Jurkat, Clone E6-1 (cell line): ENCODE data around the gene PCAT7. TPM values are rescaled to one million over a fixed set of nuclear protein-coding genes. Genes with fewer than 3 reads are reported as not detected.
A peak's percentile ranks its signal among the peaks of the same experiment; 100 is the strongest.
"Not testable (repeated sequence)": the region's sequence is repeated elsewhere in the genome, so short reads cannot be mapped to it uniquely, and the experiment has no call there.

ENCODE experiments used
- DNase-seq: peaks from one replicate; pipeline ENCODE4 v3.0.0-alpha.2; 2011; ENCODE audit warnings: low read depth, low spot score
- H3K4me3 ChIP-seq: 2 replicates; pipeline ENCODE4 v1.5.1; 2011; ENCODE audit warnings: mild to moderate bottlenecking, low read length, control low read depth, moderate library complexity
- polyA plus RNA-seq: library from polyadenylated mRNA; unstranded; fragments of >200 nt; gene quantifications from one replicate; pipeline ENCODE4 v1.2.1, GENCODE V29; 2012; ENCODE audit warnings: missing spikeins; ENCODE audit not compliant: insufficient read length, insufficient read depth

PCAT7 gene
- not detected for polyA plus RNA-seq

GRCh38 chr9:94554439-94555331 lies at the start of gene PCAT7:
Gene PCAT7 (plus strand): TSS chr9:94555083.
- DNase-seq: peak; percentile 72
- H3K4me3 ChIP-seq: peak within 1 kb of the TSS; percentile 23

GRCh38 chr9:94506370-94506769 lies 48.5 kb upstream of the PCAT7 start:
- not testable (repeated sequence) for DNase-seq, H3K4me3 ChIP-seq

- no peak for DNase-seq
Observed at GRCh38 chr9:94507531-94508258, 47.2 kb upstream of the PCAT7 start.

GRCh38 chr9:94511134-94511954 lies 43.5 kb upstream of the PCAT7 start:
- no peak for DNase-seq
- H3K4me3 ChIP-seq: no peak overlapping the region

More at GRCh38 chr9:94507531-94508258, 47.2 kb upstream of the PCAT7 start:
- H3K4me3 ChIP-seq: no peak overlapping the region

GRCh38 chr9:94511955-94512265 lies 43.0 kb upstream of the PCAT7 start:
- no peak for DNase-seq
- H3K4me3 ChIP-seq: no peak overlapping the region

- no peak for DNase-seq
- no peak overlapping the region for H3K4me3 ChIP-seq
Observed at GRCh38 chr9:94514722-94515121, 40.2 kb upstream of the PCAT7 start.

- DNase-seq: no peak
- no peak overlapping the region for H3K4me3 ChIP-seq
Observed at GRCh38 chr9:94517254-94517653, 37.6 kb upstream of the PCAT7 start.

- DNase-seq: no peak
- H3K4me3 ChIP-seq: no peak overlapping the region
Observed at GRCh38 chr9:94525396-94526035, 29.4 kb upstream of the PCAT7 start.

- H3K4me3 ChIP-seq: no peak overlapping the region
- no peak for DNase-seq
Observed at GRCh38 chr9:94526271-94526670, 28.6 kb upstream of the PCAT7 start.

- DNase-seq: no peak
- H3K4me3 ChIP-seq: no peak overlapping the region
Observed at GRCh38 chr9:94526951-94527350, 27.9 kb upstream of the PCAT7 start.

GRCh38 chr9:94528886-94529285 lies 26.0 kb upstream of the PCAT7 start:
- no peak for DNase-seq
- H3K4me3 ChIP-seq: no peak overlapping the region

GRCh38 chr9:94533155-94533554 lies 21.7 kb upstream of the PCAT7 start:
- no peak overlapping the region for H3K4me3 ChIP-seq
- DNase-seq: no peak

GRCh38 chr9:94533601-94534000 lies 21.3 kb upstream of the PCAT7 start:
- DNase-seq: no peak
- no peak overlapping the region for H3K4me3 ChIP-seq

GRCh38 chr9:94534901-94535300 lies 20.0 kb upstream of the PCAT7 start:
- H3K4me3 ChIP-seq: no peak overlapping the region
- DNase-seq: no peak

GRCh38 chr9:94538908-94539307 lies 16.0 kb upstream of the PCAT7 start:
- H3K4me3 ChIP-seq: no peak overlapping the region
- DNase-seq: no peak

GRCh38 chr9:94544335-94544734 lies 10.5 kb upstream of the PCAT7 start:
- not testable (repeated sequence) for DNase-seq, H3K4me3 ChIP-seq

GRCh38 chr9:94545940-94546339 lies 8.9 kb upstream of the PCAT7 start:
- DNase-seq: no peak
- H3K4me3 ChIP-seq: no peak overlapping the region

GRCh38 chr9:94553029-94553938 lies 1.6 kb upstream of the PCAT7 start:
- DNase-seq: no peak
- H3K4me3 ChIP-seq: no peak overlapping the region
